T-cell (primary cell): Measurements from ENCODE around the gene COL23A1. TPM values are rescaled to one million over a fixed set of nuclear protein-coding genes. Genes with fewer than 3 reads are reported as not detected.

Source experiments
- ATAC-seq, 4 experiments: fragments of 200-7000 bp in 3 of 4; fragments of 150-1000 bp in 1 of 4; cut with Tn5 transposase; replicated peaks in 1 of 4; 1 replicate in 3 of 4; 2 replicates in 1 of 4; pipeline ENCODE4 v1.10.0; 2021; ENCODE audit warnings: moderate library complexity in 3 of 4, mild to moderate bottlenecking in 2 of 4, moderate number of reproducible peaks in 1 of 4
- CTCF ChIA-PET, 2 donors: fragments of 300-600 bp; sonication (Branson Sonifier 250); formaldehyde crosslinking; loops; one replicate each; lab custom pipeline; 2022; ENCODE audit warnings: antibody characterized with exemption in 2 of 2; lab: Charles Lee
- POLR2A ChIA-PET, 2 donors: fragments of 300-600 bp; sonication (Branson Sonifier 250); formaldehyde crosslinking; loops; one replicate each; lab custom pipeline; 2022; ENCODE audit warnings: antibody characterized with exemption in 2 of 2; lab: Charles Lee
- DNase-seq, 35 experiments: peaks; one replicate each; pipeline versions ENCODE4 v3.0.0 to v3.0.0-alpha.2; 2013 to 2023
- H3K27ac ChIP-seq: one replicate; pipeline ENCODE4 v1.5.1; 2013; ENCODE audit warnings: low read length
- H3K27me3 ChIP-seq, 2 experiments: replicated peaks in 1 of 2; 1 replicate in 1 of 2; 2 replicates in 1 of 2; pipeline versions ENCODE4 v1.6.1 to v1.7.0; 2013; ENCODE audit warnings: low read length in 1 of 2, mixed read lengths in 1 of 2; ENCODE audit not compliant: control insufficient read depth in 2 of 2, insufficient read depth in 2 of 2; ENCODE audit errors: extremely low read depth in 1 of 2
- H3K36me3 ChIP-seq, 2 donors: 1 replicate in 1 of 2; 2 replicates in 1 of 2; pipeline versions ENCODE4 v1.6.1 to v1.7.0; 2013; ENCODE audit warnings: low read length in 1 of 2; ENCODE audit not compliant: control insufficient read depth in 2 of 2, insufficient read depth in 1 of 2; ENCODE audit errors: extremely low read depth in 1 of 2
- H3K4me1 ChIP-seq, 2 experiments: 1 replicate in 1 of 2; 2 replicates in 1 of 2; pipeline versions ENCODE4 v1.6.1 to v1.7.0; 2013; ENCODE audit warnings: low read length in 2 of 2, mixed read lengths in 1 of 2; ENCODE audit not compliant: insufficient read depth in 2 of 2, control insufficient read depth in 1 of 2; ENCODE audit errors: extremely low read depth in 1 of 2
- H3K4me3 ChIP-seq, 2 donors: 1 replicate in 1 of 2; 2 replicates in 1 of 2; pipeline versions ENCODE4 v1.5.1 to v1.7.0; 2013; ENCODE audit warnings: mild to moderate bottlenecking in 2 of 2, low read length in 1 of 2, moderate library complexity in 1 of 2; ENCODE audit not compliant: control insufficient read depth in 1 of 2; ENCODE audit errors: extremely low read depth in 1 of 2
- H3K9me3 ChIP-seq: 2 replicates; pipeline ENCODE4 v1.7.0; 2013
- H3K27ac Mint-ChIP-seq, 2 donors: one replicate each; pipeline ENCODE4 v1.8.0; 2020 to 2021; ENCODE audit warnings: mild to moderate bottlenecking in 2 of 2, mixed read lengths in 2 of 2
- H3K27me3 Mint-ChIP-seq, 2 donors: one replicate each; pipeline ENCODE4 v1.8.0; 2021 to 2022; ENCODE audit warnings: mixed read lengths in 2 of 2
- H3K36me3 Mint-ChIP-seq: one replicate; pipeline ENCODE4 v1.8.0; 2021; ENCODE audit warnings: mixed read lengths
- H3K4me1 Mint-ChIP-seq, 3 donors: one replicate each; pipeline ENCODE4 v1.8.0; 2020 to 2022; ENCODE audit warnings: mixed read lengths in 3 of 3, mild to moderate bottlenecking in 1 of 3
- H3K4me3 Mint-ChIP-seq, 3 donors: one replicate each; pipeline ENCODE4 v1.8.0; 2020 to 2022; ENCODE audit warnings: mild to moderate bottlenecking in 3 of 3, mixed read lengths in 3 of 3, moderate library complexity in 3 of 3
- H3K9me3 Mint-ChIP-seq, 3 donors: one replicate each; pipeline ENCODE4 v1.8.0; 2020 to 2022; ENCODE audit warnings: mixed read lengths in 3 of 3
- WGBS: methylation state at CpG from one replicate; pipeline ENCODE4 v1.1.5; 2013; ENCODE audit warnings: missing lambda C conversion rate; ENCODE audit not compliant: insufficient coverage; 5-methylcytosine and 5-hydroxymethylcytosine counted together
- total RNA-seq, 35 experiments: library from RNA in 6 of 35; stranded (reverse) in 6 of 35; fragments of 120-200 nt in 1 of 35; gene quantifications; one replicate each; pipeline versions ENCODE4 v1.2.1 to v1.2.4 and lab custom pipeline; 2013 to 2026

COL23A1 gene
- total RNA-seq, 5 donors from 2014 or later (not counting 1 experiment from before 2014, with no cell fraction given): 0.07 to 0.13 TPM; not detected in 3

- peaks cover 0 to 9% of the 10 kb centered on the region in 2 experiments for H3K27me3 ChIP-seq
- no peaks in the 10 kb centered on the region for H3K9me3 ChIP-seq
- no peak overlapping the region for H3K27ac ChIP-seq
- Mint-ChIP-seq H3K4me3 (no peak overlapping the region), H3K27ac (no peak overlapping the region), H3K4me1 (no peaks in the 10 kb centered on the region), H3K9me3 (no peaks in the 10 kb centered on the region), H3K36me3 (no peaks in the 10 kb centered on the region), H3K27me3 (peaks cover 0 to 4% of the 10 kb centered on the region in 2 donors)
- ATAC-seq: no peak
- no peaks in the 10 kb centered on the region for H3K36me3 ChIP-seq
- ChIA-PET POLR2A (no interaction called here), CTCF (no interaction called here)
- no peak for DNase-seq
- H3K4me1 ChIP-seq: no peaks in the 10 kb centered on the region
- H3K4me3 ChIP-seq: no peak overlapping the region
- 87% methylated on average over 10 of the region's 12 CpGs for WGBS
These were observed 43.0 kb downstream of the COL23A1 start for GRCh38 chr5:178547052-178547666.

- Mint-ChIP-seq H3K36me3 (no peaks in the 10 kb centered on the region), H3K27ac (no peak overlapping the region)
- ATAC-seq: no peak
These were observed 43.5 kb downstream of the COL23A1 start for GRCh38 chr5:178546675-178547033.

GRCh38 chr5:178545941-178546674, 44.1 kb downstream of the COL23A1 start:
- H3K36me3 Mint-ChIP-seq: no peaks in the 10 kb centered on the region
- H3K4me1 ChIP-seq: no peaks in the 10 kb centered on the region
- WGBS: 87% methylated on average over 12 of the region's 16 CpGs
- ChIA-PET CTCF (no interaction called here), POLR2A (no interaction called here)
- H3K4me1 Mint-ChIP-seq: no peaks in the 10 kb centered on the region
- H3K27ac Mint-ChIP-seq: no peak overlapping the region
- no peaks in the 10 kb centered on the region for H3K9me3 Mint-ChIP-seq
- no peak overlapping the region for H3K4me3 ChIP-seq
- H3K9me3 ChIP-seq: no peaks in the 10 kb centered on the region
- peaks cover 0 to 3% of the 10 kb centered on the region in 2 experiments for H3K27me3 ChIP-seq
- no peak overlapping the region for H3K27ac ChIP-seq
- H3K4me3 Mint-ChIP-seq: no peak overlapping the region
- ATAC-seq (no peak), DNase-seq (no peak)
- H3K27me3 Mint-ChIP-seq: no peaks in the 10 kb centered on the region
- H3K36me3 ChIP-seq: no peaks in the 10 kb centered on the region

More at GRCh38 chr5:178546675-178547033, 43.5 kb downstream of the COL23A1 start:
- Mint-ChIP-seq H3K4me1 (no peaks in the 10 kb centered on the region), H3K9me3 (no peaks in the 10 kb centered on the region), H3K4me3 (no peak overlapping the region), H3K27me3 (no peaks in the 10 kb centered on the region)
- H3K36me3 ChIP-seq: no peaks in the 10 kb centered on the region
- no peaks in the 10 kb centered on the region for H3K4me1 ChIP-seq
- DNase-seq: no peak
- H3K9me3 ChIP-seq: no peaks in the 10 kb centered on the region
- ChIA-PET POLR2A (no interaction called here), CTCF (no interaction called here)
- no peak overlapping the region for H3K27ac ChIP-seq
- H3K4me3 ChIP-seq: no peak overlapping the region
- peaks cover 0 to 6% of the 10 kb centered on the region in 2 experiments for H3K27me3 ChIP-seq
- 90% methylated on average over 9 of the region's 9 CpGs for WGBS

GRCh38 chr5:178545176-178545575, 45.0 kb downstream of the COL23A1 start:
- H3K4me1 ChIP-seq: no peaks in the 10 kb centered on the region
- H3K36me3 Mint-ChIP-seq: no peaks in the 10 kb centered on the region
- ChIA-PET CTCF (no interaction called here), POLR2A (no interaction called here)
- no peaks in the 10 kb centered on the region for H3K9me3 Mint-ChIP-seq
- no peak overlapping the region for H3K4me3 ChIP-seq
- WGBS: 76% methylated on average over 5 of the region's 9 CpGs
- H3K27me3 Mint-ChIP-seq: no peaks in the 10 kb centered on the region
- no peak overlapping the region for H3K27ac ChIP-seq
- ATAC-seq (no peak), DNase-seq (no peak)
- H3K9me3 ChIP-seq: no peaks in the 10 kb centered on the region
- no peak overlapping the region for H3K4me3 Mint-ChIP-seq
- H3K4me1 Mint-ChIP-seq: no peaks in the 10 kb centered on the region
- H3K27me3 ChIP-seq: peaks cover 0 to 3% of the 10 kb centered on the region in 2 experiments
- H3K27ac Mint-ChIP-seq: no peak overlapping the region
- H3K36me3 ChIP-seq: no peaks in the 10 kb centered on the region

GRCh38 chr5:178544166-178544834, 45.9 kb downstream of the COL23A1 start:
- H3K27me3 Mint-ChIP-seq: no peaks in the 10 kb centered on the region
- Histone ChIP-seq H3K4me1 (no peaks in the 10 kb centered on the region), H3K36me3 (no peaks in the 10 kb centered on the region), H3K9me3 (no peaks in the 10 kb centered on the region), H3K4me3 (no peak overlapping the region), H3K27ac (no peak overlapping the region), H3K27me3 (peaks cover 0 to 3% of the 10 kb centered on the region in 2 experiments)
- ChIA-PET POLR2A (no interaction called here), CTCF (no interaction called here)
- DNase-seq: no peak
- no peaks in the 10 kb centered on the region for H3K9me3 Mint-ChIP-seq
- no peak overlapping the region for H3K4me3 Mint-ChIP-seq
- no peak for ATAC-seq
- 91% methylated on average over 22 of the region's 22 CpGs for WGBS
- no peaks in the 10 kb centered on the region for H3K36me3 Mint-ChIP-seq
- no peaks in the 10 kb centered on the region for H3K4me1 Mint-ChIP-seq
- no peak overlapping the region for H3K27ac Mint-ChIP-seq

GRCh38 chr5:178542455-178542854, 47.7 kb downstream of the COL23A1 start:
- Mint-ChIP-seq H3K27ac (no peak overlapping the region), H3K27me3 (no peaks in the 10 kb centered on the region), H3K36me3 (no peaks in the 10 kb centered on the region), H3K4me3 (no peak overlapping the region), H3K4me1 (no peaks in the 10 kb centered on the region), H3K9me3 (no peaks in the 10 kb centered on the region)
- DNase-seq (no peak), ATAC-seq (no peak)
- H3K4me1 ChIP-seq: no peaks in the 10 kb centered on the region
- peaks cover 0 to 5% of the 10 kb centered on the region in 2 experiments for H3K27me3 ChIP-seq
- no peaks in the 10 kb centered on the region for H3K36me3 ChIP-seq
- H3K27ac ChIP-seq: no peak overlapping the region
- POLR2A ChIA-PET: no interaction called here
- H3K9me3 ChIP-seq: no peaks in the 10 kb centered on the region
- no peak overlapping the region for H3K4me3 ChIP-seq
- WGBS: 81% methylated on average over 3 of the region's 7 CpGs
- CTCF ChIA-PET: no interaction called here
